CD4-positive, alpha-beta T cell treated with Interleukin-1 beta for 1 hour (primary cell): ENCODE measurements around the gene SCTR.

Source experiments
- DNase-seq, 2 donors: peaks; one replicate each; pipeline ENCODE4 v3.0.0-alpha.2; 2020 to 2022

SCTR gene

GRCh38 chr2:119472749-119473148 is 51.5 kb downstream of the SCTR start:
- no peak for DNase-seq

- no peak for DNase-seq
These were observed 54.5 kb downstream of the SCTR start for GRCh38 chr2:119469661-119470297.

- DNase-seq, result no peak
These were observed 55.2 kb downstream of the SCTR start for GRCh38 chr2:119469131-119469530.

- no peak for DNase-seq
These were observed 55.9 kb downstream of the SCTR start for GRCh38 chr2:119468154-119468955.

- no peak for DNase-seq
These were observed 57.9 kb downstream of the SCTR start for GRCh38 chr2:119466373-119466772.

GRCh38 chr2:119465687-119466086 is 58.6 kb downstream of the SCTR start:
- no peak for DNase-seq

- DNase-seq, result no peak
These were observed 59.3 kb downstream of the SCTR start for GRCh38 chr2:119464981-119465380.

- DNase-seq, result no peak
These were observed 60.3 kb downstream of the SCTR start for GRCh38 chr2:119463990-119464389.

- no peak for DNase-seq
These were observed 61.1 kb downstream of the SCTR start for GRCh38 chr2:119463136-119463535.

GRCh38 chr2:119462574-119462973 is 61.7 kb downstream of the SCTR start:
- no peak for DNase-seq

GRCh38 chr2:119461811-119462210 is 62.5 kb downstream of the SCTR start:
- no peak for DNase-seq

- DNase-seq, result no peak
These were observed 64.2 kb downstream of the SCTR start for GRCh38 chr2:119460076-119460475.

GRCh38 chr2:119455066-119455718 is 69.1 kb downstream of the SCTR start:
- no peak for DNase-seq

- no peak for DNase-seq
These were observed 70.2 kb downstream of the SCTR start for GRCh38 chr2:119453972-119454593.

- DNase-seq, result no peak
These were observed 72.8 kb downstream of the SCTR start for GRCh38 chr2:119451336-119452050.

- DNase-seq, result no peak
These were observed 74.8 kb downstream of the SCTR start for GRCh38 chr2:119449521-119449920.

- DNase-seq, result no peak
These were observed 75.7 kb downstream of the SCTR start for GRCh38 chr2:119448427-119449141.

GRCh38 chr2:119446037-119446436 is 78.2 kb downstream of the SCTR start:
- DNase-seq, result no peak

- no peak for DNase-seq
These were observed 81.4 kb downstream of the SCTR start for GRCh38 chr2:119442850-119443249.

GRCh38 chr2:119442226-119442619 is 82.1 kb downstream of the SCTR start:
- no peak for DNase-seq

- no peak for DNase-seq
These were observed 82.7 kb downstream of the SCTR start for GRCh38 chr2:119441376-119442225.
